Liver (tissue), 3 donors: ENCODE measurements around the gene EPS8L1.

Source experiments
- FOXA1 ChIP-seq: IDR thresholded peaks from 2 replicates; pipeline ENCODE4 v1.6.1; 2016; ENCODE audit warnings: antibody characterized with exemption
- TAF1 ChIP-seq: conservative IDR thresholded peaks from 2 replicates; pipeline ENCODE4 v1.6.1; 2016; ENCODE audit warnings: antibody characterized with exemption, mild to moderate bottlenecking
- YY1 ChIP-seq: IDR thresholded peaks from 2 replicates; pipeline ENCODE4 v1.6.1; 2016; ENCODE audit warnings: antibody characterized with exemption, mild to moderate bottlenecking
- TF ChIP-seq, protein P1 (sequence below): fragments of 150-350 bp; IDR thresholded peaks from 2 replicates; pipeline ENCODE4 v1.5.1; 2017; ENCODE audit warnings: improper control_type of control experiment, low read depth, low read length; ENCODE audit not compliant: missing input control
- TF ChIP-seq, protein P2 (sequence below): IDR thresholded peaks from 2 replicates; pipeline ENCODE4 v1.6.1; 2016; ENCODE audit warnings: antibody characterized with exemption, mild to moderate bottlenecking
- donor health status: healthy.
- donor health status: healthy.

DNA sequence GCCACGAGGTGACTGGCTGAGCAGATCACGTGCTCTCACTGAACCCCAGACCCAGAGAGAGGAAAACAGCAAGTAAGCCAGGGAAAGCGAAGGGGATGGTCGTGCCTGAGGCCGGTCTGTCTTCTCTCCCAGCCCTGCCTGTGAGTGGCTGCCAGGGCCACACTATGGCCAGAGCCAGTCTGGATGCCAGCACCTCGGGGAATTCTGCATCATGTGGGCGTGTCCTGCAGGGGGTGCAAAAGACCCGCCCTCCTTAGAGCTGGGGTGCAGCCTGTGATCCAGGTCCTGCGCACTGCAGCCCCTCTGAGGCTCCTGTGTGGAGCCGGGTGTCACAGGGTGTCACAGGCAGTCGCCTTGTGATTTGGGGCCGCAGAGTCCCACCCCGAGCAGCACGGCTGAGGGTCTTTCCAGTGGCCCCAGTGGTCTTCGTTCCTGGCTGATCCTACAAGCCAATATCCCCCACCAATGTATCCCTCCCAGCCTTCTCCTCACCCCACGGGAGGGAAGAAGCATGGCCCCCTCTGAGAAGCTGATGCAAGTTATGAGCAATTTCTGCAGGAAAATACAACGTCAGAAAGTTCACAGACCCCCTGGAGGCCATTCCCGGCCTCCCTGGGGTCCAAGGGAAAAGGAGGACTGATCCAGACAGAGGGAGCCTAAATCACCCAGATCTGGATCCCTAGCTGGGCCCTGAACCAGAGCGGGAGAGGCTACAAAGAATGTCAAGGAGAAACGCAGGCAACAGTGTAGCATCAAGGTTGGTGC, 34.0 kb downstream of the EPS8L1 start:
- TF ChIP-seq, protein P1, sequence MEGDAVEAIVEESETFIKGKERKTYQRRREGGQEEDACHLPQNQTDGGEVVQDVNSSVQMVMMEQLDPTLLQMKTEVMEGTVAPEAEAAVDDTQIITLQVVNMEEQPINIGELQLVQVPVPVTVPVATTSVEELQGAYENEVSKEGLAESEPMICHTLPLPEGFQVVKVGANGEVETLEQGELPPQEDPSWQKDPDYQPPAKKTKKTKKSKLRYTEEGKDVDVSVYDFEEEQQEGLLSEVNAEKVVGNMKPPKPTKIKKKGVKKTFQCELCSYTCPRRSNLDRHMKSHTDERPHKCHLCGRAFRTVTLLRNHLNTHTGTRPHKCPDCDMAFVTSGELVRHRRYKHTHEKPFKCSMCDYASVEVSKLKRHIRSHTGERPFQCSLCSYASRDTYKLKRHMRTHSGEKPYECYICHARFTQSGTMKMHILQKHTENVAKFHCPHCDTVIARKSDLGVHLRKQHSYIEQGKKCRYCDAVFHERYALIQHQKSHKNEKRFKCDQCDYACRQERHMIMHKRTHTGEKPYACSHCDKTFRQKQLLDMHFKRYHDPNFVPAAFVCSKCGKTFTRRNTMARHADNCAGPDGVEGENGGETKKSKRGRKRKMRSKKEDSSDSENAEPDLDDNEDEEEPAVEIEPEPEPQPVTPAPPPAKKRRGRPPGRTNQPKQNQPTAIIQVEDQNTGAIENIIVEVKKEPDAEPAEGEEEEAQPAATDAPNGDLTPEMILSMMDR: no peak
- TF ChIP-seq YY1 (no peak), TAF1 (no peak), FOXA1 (no peak)
- TF ChIP-seq, protein P2, sequence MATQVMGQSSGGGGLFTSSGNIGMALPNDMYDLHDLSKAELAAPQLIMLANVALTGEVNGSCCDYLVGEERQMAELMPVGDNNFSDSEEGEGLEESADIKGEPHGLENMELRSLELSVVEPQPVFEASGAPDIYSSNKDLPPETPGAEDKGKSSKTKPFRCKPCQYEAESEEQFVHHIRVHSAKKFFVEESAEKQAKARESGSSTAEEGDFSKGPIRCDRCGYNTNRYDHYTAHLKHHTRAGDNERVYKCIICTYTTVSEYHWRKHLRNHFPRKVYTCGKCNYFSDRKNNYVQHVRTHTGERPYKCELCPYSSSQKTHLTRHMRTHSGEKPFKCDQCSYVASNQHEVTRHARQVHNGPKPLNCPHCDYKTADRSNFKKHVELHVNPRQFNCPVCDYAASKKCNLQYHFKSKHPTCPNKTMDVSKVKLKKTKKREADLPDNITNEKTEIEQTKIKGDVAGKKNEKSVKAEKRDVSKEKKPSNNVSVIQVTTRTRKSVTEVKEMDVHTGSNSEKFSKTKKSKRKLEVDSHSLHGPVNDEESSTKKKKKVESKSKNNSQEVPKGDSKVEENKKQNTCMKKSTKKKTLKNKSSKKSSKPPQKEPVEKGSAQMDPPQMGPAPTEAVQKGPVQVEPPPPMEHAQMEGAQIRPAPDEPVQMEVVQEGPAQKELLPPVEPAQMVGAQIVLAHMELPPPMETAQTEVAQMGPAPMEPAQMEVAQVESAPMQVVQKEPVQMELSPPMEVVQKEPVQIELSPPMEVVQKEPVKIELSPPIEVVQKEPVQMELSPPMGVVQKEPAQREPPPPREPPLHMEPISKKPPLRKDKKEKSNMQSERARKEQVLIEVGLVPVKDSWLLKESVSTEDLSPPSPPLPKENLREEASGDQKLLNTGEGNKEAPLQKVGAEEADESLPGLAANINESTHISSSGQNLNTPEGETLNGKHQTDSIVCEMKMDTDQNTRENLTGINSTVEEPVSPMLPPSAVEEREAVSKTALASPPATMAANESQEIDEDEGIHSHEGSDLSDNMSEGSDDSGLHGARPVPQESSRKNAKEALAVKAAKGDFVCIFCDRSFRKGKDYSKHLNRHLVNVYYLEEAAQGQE: no peak
